Keratinocyte (primary cell): ENCODE measurements around the gene RAB30. TPM values are rescaled to one million over a fixed set of nuclear protein-coding genes. Genes with fewer than 3 reads are reported as not detected.

ENCODE experiments used
- DNase-seq: peaks from one replicate; pipeline ENCODE4 v3.0.0-alpha.2; 2011; ENCODE audit warnings: low read depth, missing footprints, low spot score
- FAIRE-seq: peaks from 2 replicates; lab custom pipeline; 2011; peaks lifted over from hg19 to GRCh38; lab: Jason Lieb, UNC
- H2AFZ ChIP-seq: 2 replicates; pipeline ENCODE4 v1.6.0; 2012; ENCODE audit warnings: low read length, control low read depth, inconsistent platforms; ENCODE audit not compliant: control insufficient read depth
- H3K27ac ChIP-seq: 2 replicates; pipeline ENCODE4 v1.5.1; 2011; ENCODE audit warnings: low read length; ENCODE audit not compliant: control insufficient read depth, insufficient read depth
- H3K27me3 ChIP-seq: 3 replicates; pipeline ENCODE4 v1.6.0; 2011; ENCODE audit warnings: low read length; ENCODE audit not compliant: control insufficient read depth, insufficient read depth; ENCODE audit errors: extremely low read depth
- H3K36me3 ChIP-seq, 2 experiments: 2 replicates in 1 of 2; 3 replicates in 1 of 2; pipeline ENCODE4 v1.5.1; 2011; ENCODE audit warnings: low read length in 2 of 2, mild to moderate bottlenecking in 1 of 2; ENCODE audit not compliant: control insufficient read depth in 2 of 2, insufficient read depth in 2 of 2; ENCODE audit errors: extremely low read depth in 1 of 2
- H3K4me1 ChIP-seq: 3 replicates; pipeline ENCODE4 v1.5.1; 2011; ENCODE audit warnings: low read length; ENCODE audit not compliant: control insufficient read depth, insufficient read depth; ENCODE audit errors: extremely low read depth
- H3K4me2 ChIP-seq: 3 replicates; pipeline ENCODE4 v1.6.0; 2011; ENCODE audit warnings: low read depth, low read length; ENCODE audit not compliant: control insufficient read depth, insufficient read depth; ENCODE audit errors: extremely low read depth
- H3K4me3 ChIP-seq, 3 experiments: fragments of 200-600 bp in 1 of 3; sonication (generic) in 1 of 3; 2 replicates in 2 of 3; 3 replicates in 1 of 3; pipeline ENCODE4 v1.5.1; 2011 to 2016; ENCODE audit warnings: low read length in 3 of 3, mild to moderate bottlenecking in 3 of 3, control low read depth in 2 of 3, inconsistent platforms in 1 of 3, low read depth in 1 of 3, mixed read lengths in 1 of 3, mixed run types in 1 of 3, moderate library complexity in 1 of 3; ENCODE audit not compliant: control insufficient read depth in 2 of 3, insufficient read depth in 2 of 3; ENCODE audit errors: extremely low read depth in 1 of 3
- H3K79me2 ChIP-seq: 2 replicates; pipeline ENCODE4 v1.6.0; 2012; ENCODE audit warnings: low read length; ENCODE audit not compliant: control insufficient read depth, insufficient read depth
- H3K9ac ChIP-seq: 3 replicates; pipeline ENCODE4 v1.6.0; 2011; ENCODE audit warnings: low read length; ENCODE audit not compliant: control insufficient read depth, insufficient read depth; ENCODE audit errors: extremely low read depth
- H3K9me1 ChIP-seq: 3 replicates; pipeline ENCODE4 v1.6.0; 2011; ENCODE audit warnings: low read length; ENCODE audit not compliant: control insufficient read depth, insufficient read depth; ENCODE audit errors: extremely low read depth
- H3K9me3 ChIP-seq: 2 replicates; pipeline ENCODE4 v1.5.1; 2012; ENCODE audit warnings: low read depth, low read length; ENCODE audit not compliant: control insufficient read depth
- H4K20me1 ChIP-seq: 3 replicates; pipeline ENCODE4 v1.6.0; 2011; ENCODE audit warnings: low read length; ENCODE audit not compliant: control insufficient read depth, insufficient read depth; ENCODE audit errors: extremely low read depth
- EZH2 ChIP-seq: IDR thresholded peaks from one replicate; pipeline ENCODE4 v1.6.1; 2012; ENCODE audit warnings: inconsistent platforms, mild to moderate bottlenecking, low read length, moderate library complexity
- dilution Hi-C: fragments of 300-500 bp; cut with MboI; formaldehyde crosslinking; loops from one replicate; pipeline ENCODE4 v1.7.0; 2020; ENCODE audit warnings: low sequenced_read_pairs; ENCODE audit not compliant: extremely low pct_ligation_motif_present
- polyA plus RNA-seq, 5 experiments: library from polyadenylated mRNA; depleted of rRNA in 3 of 5; stranded (reverse) in 3 of 5; stranded (forward) in 1 of 5; unstranded in 1 of 5; fragments of >200 nt; gene quantifications; 1 replicate in 1 of 5; 2 replicates in 3 of 5; 3 replicates in 1 of 5; pipeline versions ENCODE4 v1.2.1 to v1.2.3, GENCODE V29; 2011 to 2012; ENCODE audit warnings: missing spikeins in 2 of 5, low read depth in 1 of 5, low replicate concordance in 1 of 5
- TF ChIP-seq, protein P1 (sequence below), 3 experiments: IDR thresholded peaks in 1 of 3; conservative IDR thresholded peaks in 1 of 3; optimal IDR thresholded peaks in 1 of 3; 2 replicates in 2 of 3; 3 replicates in 1 of 3; pipeline versions ENCODE3 to v1.5.1; 2011; ENCODE audit warnings: low read length in 3 of 3, mild to moderate bottlenecking in 3 of 3, moderate library complexity in 2 of 3, control low read depth in 1 of 3, inconsistent platforms in 1 of 3; ENCODE audit not compliant: insufficient read depth in 2 of 3; ENCODE audit errors: extremely low read depth in 1 of 3

The RAB30 gene
- polyA plus RNA-seq, 1 donor (not counting 4 experiments of a cell fraction or from before 2014, with no cell fraction given): 9.3 TPM

DNA sequence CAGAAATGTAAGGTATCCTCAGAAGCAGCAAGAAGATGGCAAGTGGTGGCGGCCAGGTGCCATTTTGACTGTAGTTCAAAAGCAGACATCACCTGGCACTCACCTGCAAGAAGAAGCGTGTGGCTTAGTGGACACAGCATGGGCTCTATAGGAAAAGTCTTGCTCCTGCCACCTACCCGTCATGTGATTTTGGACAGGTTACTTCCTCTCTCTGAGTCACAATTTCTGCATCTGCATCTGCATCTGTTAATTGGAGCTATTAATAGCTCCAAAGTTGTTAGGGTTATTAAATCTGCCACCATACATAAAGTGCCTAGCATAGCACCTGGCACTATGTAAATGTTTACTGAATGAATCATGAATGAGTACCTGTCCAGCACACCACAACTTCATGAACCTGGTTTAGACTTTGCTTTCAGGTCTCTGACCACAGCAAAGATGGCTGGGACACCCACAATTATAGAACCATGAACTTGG lies 16.8 kb downstream of the RAB30 start:
- H3K36me3 ChIP-seq: no peaks in the 10 kb centered on the region
- H3K4me3 ChIP-seq: no peak overlapping the region
- no peak overlapping the region for H2AFZ ChIP-seq
- no peak overlapping the region for H3K27ac ChIP-seq
- H3K9me3 ChIP-seq: no peaks in the 10 kb centered on the region
- H4K20me1 ChIP-seq: no peaks in the 10 kb centered on the region
- no peak for DNase-seq
- TF ChIP-seq, protein P1, sequence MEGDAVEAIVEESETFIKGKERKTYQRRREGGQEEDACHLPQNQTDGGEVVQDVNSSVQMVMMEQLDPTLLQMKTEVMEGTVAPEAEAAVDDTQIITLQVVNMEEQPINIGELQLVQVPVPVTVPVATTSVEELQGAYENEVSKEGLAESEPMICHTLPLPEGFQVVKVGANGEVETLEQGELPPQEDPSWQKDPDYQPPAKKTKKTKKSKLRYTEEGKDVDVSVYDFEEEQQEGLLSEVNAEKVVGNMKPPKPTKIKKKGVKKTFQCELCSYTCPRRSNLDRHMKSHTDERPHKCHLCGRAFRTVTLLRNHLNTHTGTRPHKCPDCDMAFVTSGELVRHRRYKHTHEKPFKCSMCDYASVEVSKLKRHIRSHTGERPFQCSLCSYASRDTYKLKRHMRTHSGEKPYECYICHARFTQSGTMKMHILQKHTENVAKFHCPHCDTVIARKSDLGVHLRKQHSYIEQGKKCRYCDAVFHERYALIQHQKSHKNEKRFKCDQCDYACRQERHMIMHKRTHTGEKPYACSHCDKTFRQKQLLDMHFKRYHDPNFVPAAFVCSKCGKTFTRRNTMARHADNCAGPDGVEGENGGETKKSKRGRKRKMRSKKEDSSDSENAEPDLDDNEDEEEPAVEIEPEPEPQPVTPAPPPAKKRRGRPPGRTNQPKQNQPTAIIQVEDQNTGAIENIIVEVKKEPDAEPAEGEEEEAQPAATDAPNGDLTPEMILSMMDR (optimal IDR thresholded peaks at IDR 0.05 in 1 of 3, IDR thresholded peaks at IDR 0.05 in 1 of 3, conservative IDR thresholded peaks at IDR 0.05 in 1 of 3; ENCODE audit: extremely low read depth in 1 of 3, insufficient read depth in 2 of 3, low read length in 3 of 3): no peak
- TF ChIP-seq EZH2: no peak
- H3K79me2 ChIP-seq: no peaks in the 10 kb centered on the region
- dilution Hi-C loops: no loop called here
- H3K9ac ChIP-seq: no peak overlapping the region
- FAIRE-seq: peak; percentile 78
- H3K9me1 ChIP-seq: no peaks in the 10 kb centered on the region
- H3K27me3 ChIP-seq: no peaks in the 10 kb centered on the region
- H3K4me1 ChIP-seq: peaks cover 48% of the 10 kb centered on the region
- H3K4me2 ChIP-seq: peak overlapping the region; percentile 20

DNA sequence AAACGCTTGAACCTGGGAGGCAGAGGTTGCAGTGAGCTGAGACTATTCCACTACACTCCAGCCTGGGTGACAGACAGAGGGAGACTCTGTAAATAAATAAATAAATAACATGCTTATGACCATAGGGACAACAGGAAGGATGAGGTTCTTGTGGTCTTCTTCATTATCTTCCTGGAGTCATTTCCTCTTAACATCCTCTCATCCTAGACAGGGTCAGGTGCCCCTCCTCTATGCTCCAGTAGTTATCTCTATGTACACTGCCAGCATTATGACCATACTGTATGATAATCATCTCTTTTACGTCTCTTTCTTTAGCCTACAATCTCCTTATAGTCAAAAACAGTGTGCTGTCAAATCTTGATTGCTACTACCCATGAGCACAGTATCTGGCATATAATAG lies 17.7 kb downstream of the RAB30 start:
- Histone ChIP-seq H3K79me2 (no peaks in the 10 kb centered on the region), H3K27me3 (no peaks in the 10 kb centered on the region), H3K9me3 (no peaks in the 10 kb centered on the region), H3K36me3 (no peaks in the 10 kb centered on the region), H2AFZ (no peak overlapping the region), H3K4me2 (no peak overlapping the region), H3K9ac (no peak overlapping the region), H4K20me1 (no peaks in the 10 kb centered on the region), H3K4me3 (no peak overlapping the region), H3K27ac (no peak overlapping the region), H3K9me1 (no peaks in the 10 kb centered on the region), H3K4me1 (peaks cover 48% of the 10 kb centered on the region)
- dilution Hi-C loops: no loop called here
- DNase-seq: no peak
- FAIRE-seq: no peak
- TF ChIP-seq EZH2: no peak
